K562 (cell line): ENCODE results near the gene FHIT. TPM values are rescaled to one million over a fixed set of nuclear protein-coding genes. Genes with fewer than 3 reads are reported as not detected.

Experiments
- ATAC-seq: fragments of 200-7000 bp; cut with Tn5 transposase; 3 replicates; pipeline ENCODE4 v1.9.1; 2020; ENCODE audit warnings: moderate library complexity
- BruUV-seq: library from RNA; stranded (reverse); fragments of 400-500 nt; replicated peaks from 2 replicates; lab custom pipeline; 2021; lab: Mats Ljungman, UMichigan
- CTCF ChIA-PET: fragments of 300-600 bp; formaldehyde crosslinking; extraction: SDS; loops from one replicate; lab custom pipeline; 2021; ENCODE audit warnings: low intra/inter-chr PET ratio; lab: Yijun Ruan, JAX
- POLR2A ChIA-PET: fragments of 300-600, 350-650 bp; sonication (Branson Sonifier 250); formaldehyde crosslinking; extraction: SDS; loops from one replicate; lab custom pipeline; 2021; ENCODE audit warnings: antibody characterized with exemption, inconsistent platforms; lab: Yijun Ruan, JAX
- DNase-seq, 4 experiments: peaks; one replicate each; pipeline versions ENCODE4 v3.0.0 to v3.0.0-alpha.2; 2011 to 2018; ENCODE audit warnings: low spot score in 3 of 4, mixed read lengths in 3 of 4; ENCODE audit errors: extremely low read depth in 1 of 4
- FAIRE-seq: peaks from 2 replicates; lab custom pipeline; 2011; peaks lifted over from hg19 to GRCh38; lab: Jason Lieb, UNC
- H2AFZ ChIP-seq: 2 replicates; pipeline ENCODE4 v1.6.0; 2011; ENCODE audit warnings: low read depth, low read length, control low read depth, inconsistent platforms
- H3K27ac ChIP-seq: fragments of 200-600 bp; 3 replicates; pipeline ENCODE4 v1.8.0; 2011; ENCODE audit warnings: low read depth, mild to moderate bottlenecking, control low read depth, inconsistent platforms, low read length, moderate library complexity, mixed read lengths; ENCODE audit errors: extremely low read depth
- H3K27me3 ChIP-seq, 2 experiments: fragments of 300-600 bp in 1 of 2; 2 replicates in 1 of 2; 3 replicates in 1 of 2; pipeline versions ENCODE4 v1.6.0 to v1.8.0; 2011; ENCODE audit warnings: inconsistent platforms in 2 of 2, low read length in 2 of 2, mild to moderate bottlenecking in 1 of 2, mixed read lengths in 1 of 2, moderate library complexity in 1 of 2; ENCODE audit not compliant: control insufficient read depth in 2 of 2, insufficient read depth in 2 of 2
- H3K36me3 ChIP-seq: fragments of 300-600 bp; 3 replicates; pipeline ENCODE4 v1.8.0; 2011; ENCODE audit warnings: mild to moderate bottlenecking, low read length, inconsistent platforms; ENCODE audit not compliant: control insufficient read depth, insufficient read depth
- H3K4me1 ChIP-seq, 2 experiments: fragments of 200-600 bp in 1 of 2; replicated peaks in 1 of 2; 2 replicates in 1 of 2; 3 replicates in 1 of 2; pipeline versions ENCODE4 v1.5.1 to v1.8.0; 2011; ENCODE audit warnings: inconsistent platforms in 2 of 2, low read length in 2 of 2, mild to moderate bottlenecking in 1 of 2, mixed read lengths in 1 of 2, moderate library complexity in 1 of 2; ENCODE audit not compliant: control insufficient read depth in 2 of 2, insufficient read depth in 2 of 2
- H3K4me2 ChIP-seq: 2 replicates; pipeline ENCODE4 v1.6.1; 2011; ENCODE audit warnings: low read length, control low read depth, inconsistent platforms, mixed read lengths; ENCODE audit not compliant: insufficient read depth
- H3K4me3 ChIP-seq: fragments of 200-600 bp; sonication (generic), shearing (Covaris generic); 2 replicates; pipeline ENCODE4 v1.5.1; 2016; ENCODE audit warnings: control low read depth, inconsistent platforms
- H3K79me2 ChIP-seq: fragments of 200-600 bp; 3 replicates; pipeline ENCODE4 v1.8.0; 2011; ENCODE audit warnings: low read length, inconsistent platforms; ENCODE audit not compliant: control insufficient read depth, insufficient read depth
- H3K9ac ChIP-seq, 2 experiments: 2 replicates each; pipeline versions ENCODE4 v1.6.0 to v1.6.1; 2011; ENCODE audit warnings: low read depth in 2 of 2, low read length in 2 of 2, control low read depth in 1 of 2, inconsistent platforms in 1 of 2, mild to moderate bottlenecking in 1 of 2, mixed read lengths in 1 of 2; ENCODE audit not compliant: insufficient read depth in 1 of 2
- H3K9me1 ChIP-seq: one replicate; pipeline ENCODE4 v1.6.0; 2011; ENCODE audit warnings: inconsistent platforms, mild to moderate bottlenecking, low read length, moderate library complexity; ENCODE audit not compliant: control insufficient read depth, insufficient read depth
- H3K9me3 ChIP-seq: replicated peaks from 2 replicates; pipeline ENCODE4 v1.5.1; 2011; ENCODE audit warnings: low read depth, low read length, inconsistent platforms; ENCODE audit not compliant: control insufficient read depth, insufficient read depth
- H4K20me1 ChIP-seq: replicated peaks from 2 replicates; pipeline ENCODE4 v1.6.1; 2011; ENCODE audit warnings: low read length, inconsistent platforms, mixed read lengths; ENCODE audit not compliant: control insufficient read depth, insufficient read depth
- ATF2 ChIP-seq: sonication (generic); formaldehyde crosslinking; IDR thresholded peaks from 2 replicates; pipeline ENCODE4 v1.8.1; 2022; ENCODE audit warnings: missing genetic modification reagents
- ERF ChIP-seq: fragments of 450-650 bp; formaldehyde crosslinking; IDR thresholded peaks from 2 replicates; pipeline ENCODE4 v1.4.0; 2020; ENCODE audit warnings: mild to moderate bottlenecking, mixed read lengths
- EZH2 ChIP-seq: IDR thresholded peaks from 2 replicates; pipeline ENCODE4 v1.6.1; 2012; ENCODE audit warnings: low read depth, mild to moderate bottlenecking, inconsistent platforms, low read length, borderline replicate concordance
- GABPB2 ChIP-seq: fragments of 250-450 bp; sonication (Bioruptor Pico); conservative IDR thresholded peaks from 2 replicates; pipeline ENCODE4 v1.5.1; 2021; ENCODE audit warnings: mild to moderate bottlenecking
- SMAD2 ChIP-seq: fragments of 150-350 bp; IDR thresholded peaks from 2 replicates; pipeline ENCODE4 v1.6.1; 2014; ENCODE audit warnings: low read depth, mild to moderate bottlenecking, low read length
- TAF9B ChIP-seq: fragments of 450-650 bp; IDR thresholded peaks from 2 replicates; pipeline ENCODE4 v1.6.1; 2018; ENCODE audit warnings: mild to moderate bottlenecking; ENCODE audit not compliant: partially characterized antibody
- ZBTB34 ChIP-seq: fragments of 250-450 bp; sonication (Bioruptor Pico); IDR thresholded peaks from 2 replicates; pipeline ENCODE4 v1.8.0; 2021; ENCODE audit warnings: mild to moderate bottlenecking, moderate library complexity
- ZNF217 ChIP-seq: sonication (generic); formaldehyde crosslinking; IDR thresholded peaks from 2 replicates; pipeline ENCODE4 v1.8.0; 2022; ENCODE audit warnings: mild to moderate bottlenecking, missing genetic modification reagents
- ZNF740 ChIP-seq, 3 experiments: fragments of 200-800 bp in 1 of 3; sonication (Bioruptor generic) in 1 of 3; sonication (generic) in 1 of 3; formaldehyde crosslinking in 1 of 3; IDR thresholded peaks; 2 replicates each; pipeline versions ENCODE4 v1.6.1 to v1.8.0; 2016 to 2022; ENCODE audit warnings: mild to moderate bottlenecking in 2 of 3, missing compliant biosample characterization in 2 of 3, missing genetic modification characterization in 2 of 3, missing genetic modification reagents in 1 of 3
- WGBS: fragments of 100-300 bp; shearing (Covaris generic); methylation state at CpG from one replicate; pipeline ENCODE4 v1.1.6; 2016; ENCODE audit warnings: low coverage, mixed read lengths; ENCODE audit not compliant: insufficient coverage; ENCODE audit errors: missing lambda C conversion rate; 5-methylcytosine and 5-hydroxymethylcytosine counted together
- in situ Hi-C: fragments of 300-500 bp; cut with MboI; formaldehyde crosslinking; loops from 4 replicates; pipeline ENCODE4 v1.15.0; 2018; ENCODE audit warnings: inconsistent platforms, mixed read lengths
- intact Hi-C: fragments of 100-400 bp; cut with micrococcal nuclease; formaldehyde crosslinking; loops from 2 replicates; pipeline ENCODE4 v1.14.2; 2022
- polyA plus RNA-seq, 8 experiments: library from polyadenylated mRNA; depleted of rRNA in 4 of 8; stranded (reverse) in 5 of 8; unstranded in 3 of 8; fragments of >200 nt; fragmentation: Nextera tagmentation in 2 of 8; fragmentation: Illumina TruSeq in 1 of 8; extraction: Ambion mirVana in 2 of 8; extraction: Trizol in 1 of 8; gene quantifications; 2 replicates each; pipeline versions ENCODE4 v1.2.1 to v1.2.3, GENCODE V29; 2011 to 2014; ENCODE audit warnings: inconsistent platforms in 1 of 8, missing spikeins in 1 of 8
- total RNA-seq, 7 experiments: library from RNA; depleted of rRNA in 6 of 7; stranded (reverse); fragments of >200 nt in 6 of 7; fragmentation: Illumina TruSeq in 2 of 7; extraction: Trizol in 2 of 7; gene quantifications; 2 replicates each; pipeline versions ENCODE4 v1.2.1 to v1.2.3, GENCODE V29; 2011 to 2021; ENCODE audit warnings: low replicate concordance in 1 of 7
- TF ChIP-seq, protein P1 (sequence below): IDR thresholded peaks from 2 replicates; pipeline ENCODE4 v1.6.1; 2012; ENCODE audit warnings: low read depth, low read length, improper control_type of control experiment, borderline replicate concordance

Gene FHIT
- total and polyA plus RNA-seq, 9 of the 15 experiments (the other 6 are each of a cell fraction or from before 2014, with no cell fraction given) = 1.7 to 9.1 (median 4.3) TPM

DNA sequence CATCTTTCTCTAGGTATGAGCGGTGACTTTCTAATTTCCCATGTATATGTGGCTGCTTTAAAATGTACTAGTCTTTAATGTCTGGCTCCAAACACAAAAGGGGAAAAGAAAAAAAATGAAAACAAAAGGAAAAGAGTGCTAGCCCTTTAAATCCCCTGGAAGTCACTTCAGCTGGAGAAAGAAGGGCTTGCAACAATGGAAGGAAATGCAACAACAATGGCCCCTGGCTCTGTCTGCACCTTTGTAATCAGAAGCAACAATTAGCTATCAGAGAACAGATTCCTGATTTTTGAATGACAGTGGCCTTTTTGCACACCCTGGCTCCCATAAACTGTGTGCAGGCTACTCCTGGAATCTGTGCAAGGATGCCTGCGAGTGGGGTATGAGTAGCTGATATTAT lies 591.2 kb downstream of the FHIT start:
- BruUV-seq = no TSS peak
- in situ Hi-C loops (no loop called here), intact Hi-C loops (no loop called here)
- Histone ChIP-seq H3K4me2 (no peak overlapping the region), H4K20me1 (no peaks in the 10 kb centered on the region), H3K36me3 (no peaks in the 10 kb centered on the region), H3K27ac (no peak overlapping the region), H3K9me3 (no peaks in the 10 kb centered on the region), H3K9me1 (no peaks in the 10 kb centered on the region), H3K4me1 (no peaks in the 10 kb centered on the region), H3K79me2 (no peaks in the 10 kb centered on the region), H3K4me3 (no peak overlapping the region), H3K9ac (no peak overlapping the region), H2AFZ (no peak overlapping the region), H3K27me3 (no peaks in the 10 kb centered on the region)
- FAIRE-seq = no peak
- ChIA-PET POLR2A (no interaction called here), CTCF (no interaction called here)
- no peak for ATAC-seq
- TF ChIP-seq GABPB2 (CRISPR knock-in tag) = no peak
- no peak for TF ChIP-seq SMAD2
- no peak for TF ChIP-seq ATF2 (CRISPR knock-in tag)
- TF ChIP-seq TAF9B = no peak
- DNase-seq = no peak
- 0% methylated on average over 1 of the region's 2 CpGs for WGBS

DNA sequence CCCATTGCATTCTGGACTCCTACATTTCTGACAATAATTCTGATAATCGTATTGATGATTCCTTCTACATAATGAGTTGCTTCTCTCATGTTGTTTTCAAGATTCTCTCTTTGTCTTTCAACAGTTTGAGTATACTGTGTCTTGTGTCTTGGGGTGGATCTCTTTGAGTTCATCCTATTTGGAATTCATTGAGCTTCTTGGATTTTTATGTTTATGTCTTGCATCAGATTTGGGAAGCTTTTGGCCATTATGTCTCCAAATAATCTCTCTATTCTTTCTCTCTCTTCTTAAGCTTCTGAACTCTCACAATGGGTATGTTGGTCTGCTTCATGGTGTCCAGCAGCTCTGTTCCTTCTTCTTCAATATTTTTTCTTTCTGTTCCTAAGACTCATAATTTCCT lies 592.2 kb downstream of the FHIT start:
- Histone ChIP-seq H3K9me3 (no peaks in the 10 kb centered on the region), H3K36me3 (no peaks in the 10 kb centered on the region), H3K27ac (no peak overlapping the region), H3K9me1 (no peaks in the 10 kb centered on the region), H4K20me1 (no peaks in the 10 kb centered on the region), H3K4me3 (no peak overlapping the region), H3K27me3 (no peaks in the 10 kb centered on the region), H3K4me1 (no peaks in the 10 kb centered on the region), H3K9ac (no peak overlapping the region), H3K4me2 (no peak overlapping the region), H3K79me2 (no peaks in the 10 kb centered on the region), H2AFZ (no peak overlapping the region)
- DNase-seq (no peak), FAIRE-seq (no peak), ATAC-seq (no peak)
- ChIA-PET CTCF (no interaction called here), POLR2A (no interaction called here)
- intact Hi-C loops = no loop called here
- TF ChIP-seq, protein P1, sequence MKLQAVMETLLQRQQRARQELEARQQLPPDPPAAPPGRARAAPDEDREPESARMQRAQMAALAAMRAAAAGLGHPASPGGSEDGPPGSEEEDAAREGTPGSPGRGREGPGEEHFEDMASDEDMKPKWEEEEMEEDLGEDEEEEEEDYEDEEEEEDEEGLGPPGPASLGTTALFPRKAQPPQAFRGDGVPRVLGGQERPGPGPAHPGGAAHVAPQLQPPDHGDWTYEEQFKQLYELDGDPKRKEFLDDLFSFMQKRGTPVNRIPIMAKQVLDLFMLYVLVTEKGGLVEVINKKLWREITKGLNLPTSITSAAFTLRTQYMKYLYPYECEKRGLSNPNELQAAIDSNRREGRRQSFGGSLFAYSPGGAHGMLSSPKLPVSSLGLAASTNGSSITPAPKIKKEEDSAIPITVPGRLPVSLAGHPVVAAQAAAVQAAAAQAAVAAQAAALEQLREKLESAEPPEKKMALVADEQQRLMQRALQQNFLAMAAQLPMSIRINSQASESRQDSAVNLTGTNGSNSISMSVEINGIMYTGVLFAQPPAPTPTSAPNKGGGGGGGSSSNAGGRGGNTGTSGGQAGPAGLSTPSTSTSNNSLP = no peak
- TF ChIP-seq EZH2 = no peak
- no peak for TF ChIP-seq ERF (CRISPR knock-in tag)
- no peak for TF ChIP-seq ZBTB34
- TF ChIP-seq ZNF740 (CRISPR knock-in tag; IDR thresholded peaks at IDR 0.05) = no peak
- no peak for TF ChIP-seq ZNF740 (tag; IDR thresholded peaks at IDR 0.05)
- no peak for TF ChIP-seq ZNF217
- WGBS = 0% methylated on average over 1 of the region's 1 CpG
- in situ Hi-C loops = no loop called here
- BruUV-seq = no TSS peak
